Renal cortex interstitium (tissue), 11 donors: Measurements from ENCODE around the gene CERK. TPM values are rescaled to one million over a fixed set of nuclear protein-coding genes. Genes with fewer than 3 reads are reported as not detected.

Experiments used
- DNase-seq, 11 donors: peaks; one replicate each; pipeline ENCODE4 v3.0.0-alpha.2; 2013; ENCODE audit warnings: low read depth in 9 of 11, low spot score in 4 of 11; ENCODE audit errors: extremely low read depth in 1 of 11
- polyA plus RNA-seq, 3 donors: library from polyadenylated mRNA; unstranded; fragments of 120-200 nt; gene quantifications; one replicate each; pipeline ENCODE4 v1.2.1, GENCODE V29; 2013; ENCODE audit not compliant: insufficient read length in 3 of 3

Gene CERK
- polyA plus RNA-seq, 3 donors, result 47.2 to 56.6 (median 51.0) TPM

DNA sequence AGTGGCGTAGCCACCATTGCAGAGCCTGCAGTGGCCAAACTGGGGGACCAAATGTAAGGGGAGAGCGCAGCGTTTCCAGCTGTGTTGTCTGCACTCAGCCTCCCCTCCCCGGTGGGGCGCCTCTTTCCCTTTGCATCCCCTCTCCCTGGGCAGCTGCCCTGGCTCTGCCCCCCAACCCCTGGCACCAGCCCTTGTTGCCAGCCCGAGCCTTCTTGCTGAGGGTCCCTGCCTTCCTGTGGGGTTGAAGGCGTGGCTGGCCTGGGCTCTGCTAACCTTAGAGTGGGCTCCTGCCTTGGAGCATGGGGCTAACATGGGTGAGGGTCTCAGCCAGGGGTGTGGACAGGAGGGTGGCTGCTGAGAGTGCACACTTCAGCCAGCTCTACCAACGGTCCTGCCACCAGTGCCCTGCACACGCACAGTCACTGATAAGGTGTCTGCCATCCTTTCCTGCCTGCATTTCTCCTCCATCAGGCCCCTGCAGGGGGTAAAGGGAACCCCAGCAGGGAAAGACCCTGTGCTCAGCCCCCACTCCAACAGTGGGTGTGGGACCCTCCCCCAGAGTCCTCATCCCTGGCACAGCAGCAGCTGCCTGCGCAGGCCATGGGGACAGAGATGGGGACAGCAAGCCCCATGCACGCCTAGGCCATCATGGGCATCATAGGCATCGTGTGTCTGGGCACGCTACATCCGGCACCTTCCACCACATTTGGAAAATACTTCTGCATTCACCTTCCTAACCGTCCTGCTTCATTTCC is 43.5 kb downstream of the CERK start:
- no peak for DNase-seq

DNA sequence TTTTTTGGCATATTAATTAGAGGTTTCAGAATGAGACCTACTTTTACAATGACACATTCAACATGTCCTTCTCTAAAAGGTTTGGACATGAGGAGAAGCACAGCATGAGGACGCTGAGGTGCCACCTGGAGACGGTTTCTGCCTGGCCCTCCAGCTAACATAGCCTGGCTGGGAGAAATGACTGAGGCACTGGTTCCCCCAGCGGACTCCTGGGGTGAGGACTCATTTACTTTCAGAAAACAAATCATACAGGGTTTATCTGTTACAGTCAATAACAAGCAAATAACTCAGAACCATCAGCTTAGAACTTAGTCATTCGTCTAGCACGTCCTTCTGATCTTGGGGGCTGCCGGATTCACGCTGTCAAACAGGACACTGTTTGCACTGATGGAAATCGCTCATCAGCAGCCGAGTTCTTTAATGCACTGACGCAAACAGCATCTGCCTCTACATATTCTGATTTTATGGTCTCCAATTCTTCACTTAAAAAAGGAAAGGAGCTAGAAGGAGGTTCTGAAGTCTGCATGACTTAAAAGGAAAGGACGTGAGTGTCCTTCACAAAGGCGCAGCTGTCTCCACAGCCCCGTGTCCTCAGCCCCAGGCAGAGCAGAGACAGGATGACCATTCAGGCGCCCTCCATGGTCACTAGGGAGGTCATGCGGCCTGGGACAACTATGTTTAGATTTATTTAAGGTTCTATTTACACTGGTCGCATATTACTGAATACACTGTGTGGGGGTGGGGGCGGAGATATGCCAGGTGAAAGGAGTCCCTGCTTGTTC is 44.2 kb downstream of the CERK start:
- DNase-seq, result no peak

DNA sequence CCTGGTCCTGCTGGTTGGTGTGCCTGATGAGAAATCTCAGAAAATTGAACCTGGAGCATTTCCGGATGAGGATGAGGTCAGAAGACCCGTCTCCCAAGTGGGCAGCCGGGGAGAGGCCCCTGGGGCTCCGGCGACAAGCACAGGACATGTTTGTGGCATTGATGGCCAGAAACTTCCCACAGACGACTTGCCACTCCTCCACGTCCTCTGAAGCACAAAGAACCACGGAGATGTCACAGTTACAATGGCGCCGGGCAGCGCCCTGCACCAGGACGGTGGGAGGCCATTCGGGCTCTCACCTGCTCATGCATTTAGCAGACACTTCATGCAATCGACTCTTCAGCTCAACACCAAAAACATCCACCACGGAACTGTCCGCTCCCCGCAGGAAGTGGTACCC is 46.5 kb downstream of the CERK start:
- no peak for DNase-seq

DNA sequence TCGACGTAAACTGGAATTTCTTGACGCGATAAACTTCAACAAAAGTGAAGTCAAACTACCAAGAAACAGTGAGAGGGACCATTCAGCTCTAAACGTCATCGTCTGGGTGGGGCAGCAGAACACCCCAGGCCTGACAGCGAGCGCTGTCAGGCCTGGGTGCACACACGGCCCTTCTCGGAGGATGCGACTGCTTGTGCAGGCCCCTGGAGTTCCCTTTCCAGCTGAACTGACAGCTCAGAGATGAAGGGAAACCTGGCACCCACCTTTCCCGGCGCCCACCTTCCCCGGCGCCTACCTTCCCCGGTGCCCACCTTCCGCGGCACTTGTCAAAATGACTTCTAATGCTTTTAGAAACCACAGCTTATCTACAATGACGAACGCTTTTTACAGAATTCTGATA is 47.9 kb downstream of the CERK start:
- no peak for DNase-seq

DNA sequence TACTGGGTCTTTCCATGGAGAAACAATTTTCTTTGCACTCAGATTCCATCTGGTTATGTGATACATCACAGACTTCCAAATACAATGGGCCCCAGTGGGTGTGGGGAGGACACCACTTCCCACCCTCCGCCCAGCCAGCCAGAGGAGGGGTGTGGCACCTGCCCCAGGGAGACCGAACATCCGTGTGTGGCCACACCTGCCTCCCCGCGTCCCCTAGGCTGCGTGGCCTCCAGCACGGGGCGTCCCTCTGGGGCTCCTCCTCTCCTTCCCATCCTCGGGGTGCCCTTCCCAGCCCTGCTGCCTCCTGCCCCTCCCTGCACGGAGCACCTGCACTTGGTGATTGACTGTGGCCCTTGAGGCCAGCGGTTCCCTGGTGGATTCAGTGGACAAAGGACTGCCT is 49.1 kb downstream of the CERK start:
- DNase-seq, result no peak

DNA sequence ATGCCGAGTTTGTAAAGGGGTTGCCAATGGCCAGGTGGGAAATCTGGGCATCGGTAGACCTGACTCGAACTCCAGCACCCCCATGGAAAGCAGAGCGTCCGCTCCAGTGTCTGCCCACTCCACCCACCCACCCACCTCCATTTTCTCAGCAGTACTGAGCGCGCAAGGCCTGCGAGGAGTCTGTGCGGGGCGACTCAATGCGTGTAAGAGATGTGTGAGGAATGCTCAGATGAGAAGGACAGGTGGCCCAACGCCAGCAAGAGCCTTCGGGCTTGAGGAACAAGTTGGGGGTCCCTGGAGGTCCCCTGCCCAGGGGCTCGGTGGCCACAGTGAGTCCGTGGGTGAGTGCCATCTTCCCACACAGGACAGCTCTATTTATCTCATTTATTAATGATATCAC is 50.6 kb downstream of the CERK start:
- no peak for DNase-seq

DNA sequence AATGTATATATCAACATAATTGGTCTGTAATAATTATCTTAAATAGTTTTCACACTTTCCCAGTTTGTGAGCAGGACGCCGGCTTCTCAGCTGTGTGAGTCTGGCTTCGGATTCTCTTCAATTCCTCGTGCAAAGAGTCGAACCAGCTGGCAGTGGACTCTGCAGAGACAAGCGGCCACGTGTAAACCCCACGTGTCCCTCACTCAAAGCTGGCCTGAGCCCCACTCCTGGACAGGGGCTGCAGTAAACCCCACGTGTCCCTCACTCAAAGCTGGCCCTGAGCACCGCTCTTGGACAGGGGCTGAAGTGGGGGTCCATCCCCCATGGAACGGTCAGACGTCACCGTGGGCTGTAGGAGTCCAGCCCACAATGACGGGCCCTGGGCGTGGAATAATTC is 51.0 kb downstream of the CERK start:
- DNase-seq, result no peak

DNA sequence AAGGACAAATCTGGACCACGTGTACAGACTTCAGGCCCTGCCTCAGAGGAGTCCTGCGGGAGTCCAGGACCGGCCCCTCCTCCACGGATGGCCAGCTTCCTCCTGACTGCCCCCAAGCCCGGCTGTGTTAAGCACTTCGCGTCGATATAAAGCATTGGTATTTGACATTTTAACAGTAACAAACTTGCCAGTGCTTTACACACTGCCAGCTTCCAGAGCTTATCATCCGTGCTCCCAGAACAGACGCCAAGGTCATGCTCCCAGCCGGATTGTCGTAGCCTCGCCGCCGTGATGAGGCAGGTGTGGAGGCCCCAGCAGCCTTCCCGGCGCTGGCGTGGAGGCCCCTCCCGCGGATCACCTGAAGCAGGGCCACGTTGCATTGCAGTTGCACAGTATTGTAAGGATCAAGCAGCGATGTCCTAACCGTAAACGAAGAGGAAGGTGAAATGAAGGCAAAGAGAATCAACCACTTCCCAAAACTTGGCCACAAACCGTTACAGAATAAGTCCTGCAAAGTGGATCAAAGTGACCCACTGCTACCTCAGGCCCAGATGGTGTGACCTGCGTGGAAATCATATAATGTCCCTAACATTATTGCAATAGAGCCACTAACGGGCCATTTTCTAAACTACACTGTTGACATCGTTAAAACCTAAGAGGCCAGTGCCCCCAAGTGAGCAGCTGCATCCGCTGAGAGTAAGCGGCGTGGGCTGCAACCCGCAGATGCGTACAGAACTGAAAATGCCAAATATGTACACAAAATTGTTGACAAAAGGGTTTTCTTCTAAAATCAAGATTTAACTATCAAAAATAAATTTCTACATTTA is 51.6 kb downstream of the CERK start:
- no peak for DNase-seq

DNA sequence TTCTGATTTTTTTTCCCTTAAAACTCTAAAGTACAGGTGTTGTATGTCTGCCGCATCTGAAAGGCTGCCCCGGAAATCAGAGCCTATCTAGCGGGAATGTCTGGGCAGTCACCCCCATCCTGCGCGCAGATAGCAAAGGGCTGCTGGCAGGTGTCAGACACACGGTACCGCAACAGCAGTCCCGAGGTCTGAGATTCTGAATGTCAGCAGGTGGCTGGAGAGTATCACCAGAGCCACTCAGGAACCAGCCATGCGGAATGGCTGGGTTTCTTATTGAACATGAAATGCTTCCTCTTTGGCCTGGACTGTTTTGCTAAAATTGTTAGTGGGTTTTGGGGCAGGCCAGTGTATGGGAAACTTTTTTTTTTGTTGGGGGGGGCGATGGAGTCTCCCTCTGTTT is 53.3 kb downstream of the CERK start:
- DNase-seq, result peak in 2 of 11 donors; percentile 11 to 18

DNA sequence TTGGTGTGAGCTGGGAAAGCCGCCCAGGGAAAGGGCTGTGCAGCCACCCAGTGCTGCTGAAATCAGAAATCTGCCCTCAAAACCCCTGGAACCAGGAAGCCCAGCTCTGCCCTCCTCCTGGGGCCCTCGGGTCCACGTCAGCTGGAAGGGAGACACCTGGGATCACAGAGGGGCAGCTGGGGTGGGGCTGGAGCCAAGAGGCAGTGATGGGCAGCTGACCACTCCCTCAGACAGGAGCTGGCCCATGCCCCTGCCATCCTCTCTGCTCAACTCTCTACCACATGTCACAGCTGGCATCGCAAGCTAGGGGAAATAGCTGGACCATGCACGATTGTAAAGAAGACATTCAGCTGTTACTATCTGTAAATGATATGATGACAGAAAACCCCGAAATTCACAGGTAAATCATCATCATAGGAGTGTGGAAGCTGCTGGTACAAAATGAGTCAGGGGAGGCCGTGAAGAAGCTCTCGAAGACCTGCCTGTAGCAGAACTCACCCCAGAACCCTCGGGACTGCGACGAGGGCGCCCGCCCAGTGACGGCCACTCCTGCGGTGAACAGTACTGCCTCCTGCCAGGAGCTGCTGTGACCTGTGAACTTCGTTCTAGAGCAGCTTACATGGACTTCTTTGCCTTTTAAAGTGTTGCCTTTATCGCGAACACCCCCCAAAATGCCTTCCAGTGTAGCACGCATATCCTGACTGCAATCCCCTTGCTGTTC is 55.9 kb downstream of the CERK start:
- no peak for DNase-seq

DNA sequence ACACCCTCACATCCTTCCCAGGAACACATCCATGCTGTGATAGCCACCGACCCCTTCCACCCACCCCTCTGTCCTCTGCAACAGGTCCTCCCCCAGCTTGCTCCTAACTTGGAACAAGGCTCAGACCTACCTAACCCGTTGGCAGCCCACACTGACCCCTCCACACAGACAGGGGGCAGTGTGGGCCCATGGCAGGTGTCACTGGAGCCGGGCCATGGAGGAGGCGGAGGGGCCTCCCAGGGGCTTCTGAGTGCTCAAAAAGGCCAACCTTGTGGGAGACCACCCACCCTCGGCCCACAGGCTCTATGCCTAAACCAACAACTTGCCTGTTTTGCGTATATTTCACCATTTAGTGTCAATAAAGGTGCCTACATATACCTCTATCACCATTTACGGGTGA is 57.0 kb downstream of the CERK start:
- DNase-seq, result no peak

DNA sequence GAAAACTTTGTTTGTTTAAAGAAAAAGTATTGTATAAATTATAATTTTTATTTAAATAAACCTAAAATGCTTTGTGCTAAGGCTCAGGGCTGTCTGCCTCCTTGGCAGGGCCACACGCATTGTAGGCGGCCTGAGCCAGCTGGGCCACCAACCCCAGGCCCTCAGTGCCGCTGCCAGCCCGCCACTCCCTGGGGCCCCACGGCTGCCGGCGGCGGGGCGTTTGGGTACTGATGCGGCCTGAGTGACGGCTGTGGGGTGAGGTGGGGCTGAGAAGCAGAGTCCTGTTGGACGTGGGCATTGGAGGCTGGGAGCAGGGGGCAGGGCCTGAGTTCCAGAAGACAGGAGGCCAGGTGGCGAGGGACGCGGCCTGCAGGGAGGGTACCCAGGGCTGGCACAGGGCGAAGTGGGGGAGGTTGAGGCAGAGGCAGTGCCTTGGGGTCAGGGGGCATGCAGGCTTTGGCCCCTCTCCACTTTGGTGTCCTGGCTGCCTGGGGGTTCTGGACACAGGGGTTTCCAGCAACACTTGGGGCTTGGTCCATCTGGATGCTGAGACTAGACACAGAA is 58.3 kb downstream of the CERK start:
- DNase-seq, result no peak

DNA sequence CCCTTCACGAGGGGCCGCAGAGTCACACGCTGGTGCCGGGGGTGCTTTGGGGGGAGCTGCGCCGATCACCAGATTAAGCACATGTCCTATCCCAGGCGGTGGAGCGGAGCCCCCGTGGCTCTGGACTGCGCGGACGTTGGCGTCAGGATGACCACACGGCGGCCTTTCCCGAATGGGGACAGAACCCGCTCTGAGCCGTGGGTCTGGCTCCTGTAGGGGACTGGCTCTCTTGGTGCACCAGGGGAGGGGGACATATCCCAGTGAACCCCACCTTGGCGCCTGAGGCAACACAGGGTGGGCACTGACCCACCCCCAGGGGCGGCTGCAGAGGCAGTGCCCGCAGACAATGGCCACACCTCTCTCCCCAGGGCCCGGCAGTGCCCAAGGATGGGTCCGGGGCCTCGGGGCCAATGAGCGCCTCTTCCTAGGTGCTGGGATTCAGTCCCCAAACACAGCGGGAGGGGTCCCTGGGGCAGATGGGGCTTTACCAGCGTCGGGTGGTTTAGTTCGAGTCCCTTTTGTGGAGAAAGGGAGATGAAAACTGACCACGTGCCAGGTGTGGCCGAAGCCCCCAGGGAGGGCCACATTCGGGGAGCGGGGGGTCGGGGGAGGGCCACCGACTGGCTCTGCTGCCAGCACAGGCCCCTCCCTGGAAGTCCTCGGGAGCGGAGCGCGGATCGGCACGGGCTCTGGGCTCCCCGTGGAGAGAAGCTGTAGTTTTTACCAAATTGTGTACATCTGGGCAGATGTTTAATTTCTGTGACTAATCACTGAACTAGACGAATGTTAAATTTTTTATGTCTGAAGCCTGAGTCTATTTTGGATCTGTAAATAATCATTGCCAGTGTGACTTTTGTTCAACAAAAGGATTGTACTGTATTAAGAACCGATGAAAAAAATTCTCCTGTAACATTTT is 59.0 kb downstream of the CERK start:
- no peak for DNase-seq

DNA sequence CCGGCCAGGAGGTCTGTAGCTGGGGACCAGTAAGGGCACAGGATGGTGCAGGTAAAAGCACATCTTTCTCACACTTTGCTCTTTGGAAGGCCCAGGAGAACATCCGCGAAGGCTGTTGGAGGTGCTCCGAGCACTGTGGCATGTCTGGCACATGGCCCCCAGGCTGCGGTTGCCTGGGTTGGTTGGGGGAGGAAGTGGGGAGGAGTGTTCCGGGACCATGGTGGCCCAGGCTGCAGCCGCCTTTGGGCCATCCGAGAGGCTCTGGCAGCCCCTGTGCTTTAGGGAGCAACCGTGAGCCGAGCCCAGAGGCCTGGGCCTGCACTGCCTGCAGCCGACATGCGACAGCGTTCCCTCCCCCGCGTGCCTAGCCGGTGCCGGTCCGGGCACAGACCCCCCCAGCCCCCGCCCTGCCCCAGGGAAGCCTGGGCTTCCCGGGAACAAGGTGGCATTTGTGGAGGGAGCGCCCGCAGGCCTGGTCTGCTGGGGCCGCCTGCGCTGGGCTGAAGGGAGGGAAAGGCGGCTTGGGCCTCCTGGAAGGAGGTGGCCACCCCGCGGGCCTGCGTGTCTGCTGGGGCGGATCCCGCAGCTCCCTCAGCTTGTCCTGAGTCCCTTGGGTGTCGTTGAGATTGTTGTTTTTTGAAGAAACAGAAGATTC is 59.9 kb downstream of the CERK start:
- no peak for DNase-seq

DNA sequence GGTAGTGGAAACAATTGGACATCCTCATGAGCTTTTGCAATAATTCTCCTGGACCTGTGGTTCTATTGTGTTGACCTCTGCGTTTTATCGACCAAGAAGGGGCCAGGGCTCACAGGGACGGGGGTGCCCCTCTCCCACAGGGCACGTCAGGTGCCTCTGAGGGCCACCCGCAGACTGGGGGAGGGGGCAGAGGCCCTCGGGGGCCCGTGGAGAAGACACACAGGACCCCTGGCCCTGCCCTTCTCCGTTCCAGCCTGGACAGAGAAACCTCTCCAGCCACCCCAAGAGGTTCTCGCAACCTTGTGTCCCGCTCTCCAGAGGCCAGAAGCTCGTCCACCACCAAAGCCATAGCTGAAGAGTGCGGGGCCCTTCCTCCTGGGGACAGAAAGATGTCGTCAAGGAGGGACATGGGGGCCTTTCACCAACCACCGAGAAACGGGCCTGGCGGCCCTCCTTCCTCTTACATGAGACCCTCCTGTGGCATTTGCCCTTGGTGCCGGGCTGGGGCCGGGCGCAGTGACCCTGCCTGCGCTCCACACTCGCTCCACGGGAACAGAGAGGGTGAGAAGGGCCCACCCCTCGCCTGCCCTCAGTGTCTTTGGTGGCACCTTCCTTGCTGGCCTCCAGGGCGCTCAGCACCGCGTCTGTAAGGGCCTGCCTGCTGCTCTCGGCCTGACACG is 60.6 kb downstream of the CERK start:
- DNase-seq, result no peak

DNA sequence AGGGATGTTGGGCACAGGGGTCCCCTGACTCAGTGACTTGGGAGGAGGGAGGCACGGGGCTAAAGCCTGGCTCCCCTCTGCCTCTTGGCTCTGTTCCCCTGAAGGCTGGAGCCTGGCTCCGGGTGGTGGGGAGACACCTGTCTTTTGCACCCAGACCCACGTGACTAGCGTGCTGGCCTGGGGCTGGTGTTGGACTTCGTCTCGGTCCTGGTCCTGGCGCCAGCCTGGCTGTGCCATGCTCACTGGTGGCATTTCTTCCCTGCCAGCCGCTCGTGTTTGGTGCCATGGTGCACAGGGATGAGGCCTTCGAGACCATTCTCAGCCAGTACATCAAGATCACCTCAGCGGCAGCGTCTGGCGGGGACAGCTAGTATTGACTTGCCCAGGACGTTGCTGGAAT is 61.2 kb downstream of the CERK start:
- no peak for DNase-seq

DNA sequence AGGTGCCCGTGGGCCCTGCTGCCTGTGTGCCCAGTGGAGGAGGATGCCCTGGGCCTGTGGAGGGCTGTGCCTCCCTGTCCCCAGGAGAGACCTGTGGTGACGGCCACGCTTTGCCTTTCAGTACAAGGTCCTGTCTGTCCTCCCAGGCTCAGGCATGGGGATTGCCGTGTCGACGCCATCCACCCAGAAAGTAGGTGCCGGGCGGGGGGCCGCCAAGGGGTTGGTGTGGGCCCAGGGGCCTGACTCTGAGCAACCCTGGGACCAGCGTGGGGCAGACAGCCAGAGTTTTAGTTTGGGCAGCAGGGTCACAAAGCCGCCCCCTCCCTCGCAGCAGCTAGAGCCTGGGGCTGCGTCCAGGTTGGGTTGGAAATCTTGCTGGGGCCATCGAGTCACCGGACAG is 61.6 kb downstream of the CERK start:
- DNase-seq, result no peak
